ENCODE data around the gene SLC22A5.

DNA sequence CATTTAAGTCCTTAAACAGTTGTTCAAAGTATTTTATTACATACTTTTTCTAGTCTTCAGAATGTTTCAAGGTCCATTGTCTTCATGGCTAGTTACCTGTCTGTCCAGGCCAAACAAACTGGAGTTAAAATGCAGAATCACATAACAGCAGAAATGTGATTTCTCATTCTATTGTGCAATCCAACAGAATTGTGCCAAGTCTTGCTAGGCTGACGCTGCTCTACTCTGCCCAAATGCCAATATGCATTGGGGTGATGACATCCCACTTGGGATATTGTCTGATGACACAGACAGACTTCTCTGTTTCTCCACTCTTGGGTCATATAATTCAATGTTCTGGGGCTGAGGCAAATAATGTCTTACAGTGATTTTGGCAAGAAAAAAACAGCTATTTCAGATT lies 5.2 kb upstream of the SLC22A5 start:
- TF ChIP-seq, protein P1, sequence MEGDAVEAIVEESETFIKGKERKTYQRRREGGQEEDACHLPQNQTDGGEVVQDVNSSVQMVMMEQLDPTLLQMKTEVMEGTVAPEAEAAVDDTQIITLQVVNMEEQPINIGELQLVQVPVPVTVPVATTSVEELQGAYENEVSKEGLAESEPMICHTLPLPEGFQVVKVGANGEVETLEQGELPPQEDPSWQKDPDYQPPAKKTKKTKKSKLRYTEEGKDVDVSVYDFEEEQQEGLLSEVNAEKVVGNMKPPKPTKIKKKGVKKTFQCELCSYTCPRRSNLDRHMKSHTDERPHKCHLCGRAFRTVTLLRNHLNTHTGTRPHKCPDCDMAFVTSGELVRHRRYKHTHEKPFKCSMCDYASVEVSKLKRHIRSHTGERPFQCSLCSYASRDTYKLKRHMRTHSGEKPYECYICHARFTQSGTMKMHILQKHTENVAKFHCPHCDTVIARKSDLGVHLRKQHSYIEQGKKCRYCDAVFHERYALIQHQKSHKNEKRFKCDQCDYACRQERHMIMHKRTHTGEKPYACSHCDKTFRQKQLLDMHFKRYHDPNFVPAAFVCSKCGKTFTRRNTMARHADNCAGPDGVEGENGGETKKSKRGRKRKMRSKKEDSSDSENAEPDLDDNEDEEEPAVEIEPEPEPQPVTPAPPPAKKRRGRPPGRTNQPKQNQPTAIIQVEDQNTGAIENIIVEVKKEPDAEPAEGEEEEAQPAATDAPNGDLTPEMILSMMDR (IDR thresholded peaks at IDR 0.05; ENCODE audit: borderline replicate concordance, extremely low read depth, low read length, poor library complexity, severe bottlenecking): no peak
- TF ChIP-seq EZH2 (IDR thresholded peaks at IDR 0.05; ENCODE audit: borderline replicate concordance, low read depth, low read length, severe bottlenecking): no peak
